ENCODE results near the gene CSNK1G2.
"Not testable (repeated sequence)": the region's sequence is repeated elsewhere in the genome, so short reads cannot be mapped to it uniquely, and the experiment has no call there.

CSNK1G2 gene

GRCh38 chr19:1970003-1970805 is 29.2 kb downstream of the CSNK1G2 start:
- no peak for DNase-seq

GRCh38 chr19:1970806-1971502 is 30.0 kb downstream of the CSNK1G2 start:
- DNase-seq = no peak

- no peak for DNase-seq
Observed at GRCh38 chr19:1974381-1975161, 33.6 kb downstream of the CSNK1G2 start.

GRCh38 chr19:1975162-1975480 is 34.1 kb downstream of the CSNK1G2 start:
- no peak for DNase-seq

GRCh38 chr19:1977120-1977519 is 36.1 kb downstream of the CSNK1G2 start:
- DNase-seq = no peak

GRCh38 chr19:1978346-1978894 is 37.4 kb downstream of the CSNK1G2 start:
- DNase-seq = no peak

- no peak for DNase-seq
Observed at GRCh38 chr19:1979017-1979416, 38.0 kb downstream of the CSNK1G2 start.

GRCh38 chr19:1979642-1980041 is 38.7 kb downstream of the CSNK1G2 start:
- no peak for DNase-seq

- no peak for DNase-seq
Observed at GRCh38 chr19:1980091-1980808, 39.3 kb downstream of the CSNK1G2 start.

GRCh38 chr19:1980809-1981181 is 39.8 kb downstream of the CSNK1G2 start:
- DNase-seq = no peak

- no peak for DNase-seq
Observed at GRCh38 chr19:1981253-1981652, 40.3 kb downstream of the CSNK1G2 start.

GRCh38 chr19:1984357-1984756 is 43.4 kb downstream of the CSNK1G2 start:
- no peak for DNase-seq

GRCh38 chr19:1985588-1986356 is 44.8 kb downstream of the CSNK1G2 start:
- DNase-seq = no peak

- no peak for DNase-seq
Observed at GRCh38 chr19:1986357-1987162, 45.6 kb downstream of the CSNK1G2 start.

GRCh38 chr19:1987197-1988187 is 46.5 kb downstream of the CSNK1G2 start:
- DNase-seq = no peak

GRCh38 chr19:1988464-1988863 is 47.5 kb downstream of the CSNK1G2 start:
- DNase-seq = not testable (repeated sequence)

- no peak for DNase-seq
Observed at GRCh38 chr19:1989513-1990229, 48.7 kb downstream of the CSNK1G2 start.

- DNase-seq = no peak
Observed at GRCh38 chr19:1990230-1991017, 49.5 kb downstream of the CSNK1G2 start.

Data from bone marrow (tissue), 2 donors.